ENCODE data around the gene SLC25A4.
"Not testable (repeated sequence)": the region's sequence is repeated elsewhere in the genome, so short reads cannot be mapped to it uniquely, and the experiment has no call there.

SLC25A4 gene

DNA sequence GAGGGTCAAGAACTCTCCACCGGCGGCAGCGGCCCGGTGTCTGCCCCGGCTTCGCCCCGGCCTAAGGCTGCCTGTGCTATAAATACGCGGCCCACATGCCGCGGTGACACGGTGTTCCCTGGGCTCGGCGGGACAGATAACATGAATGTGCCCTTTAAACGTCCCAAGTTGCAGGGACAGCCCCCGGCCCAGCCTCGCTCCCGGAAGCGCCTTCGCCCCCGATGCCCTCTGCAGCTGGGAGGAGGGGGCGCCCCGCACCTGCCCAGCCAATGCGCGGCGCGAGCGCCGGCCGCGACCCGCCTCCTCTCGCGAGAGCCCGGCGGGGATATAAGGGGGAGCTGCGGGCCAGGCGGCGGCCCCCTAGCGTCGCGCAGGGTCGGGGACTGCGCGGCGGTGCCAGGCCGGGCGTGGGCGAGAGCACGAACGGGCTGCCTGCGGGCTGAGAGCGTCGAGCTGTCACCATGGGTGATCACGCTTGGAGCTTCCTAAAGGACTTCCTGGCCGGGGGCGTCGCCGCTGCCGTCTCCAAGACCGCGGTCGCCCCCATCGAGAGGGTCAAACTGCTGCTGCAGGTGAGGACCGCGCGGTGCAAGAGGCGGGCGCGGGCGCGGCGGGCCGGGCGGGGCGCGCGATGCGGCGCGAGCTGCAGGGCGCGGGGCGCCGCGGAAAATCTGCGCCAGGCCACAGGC, at the start of gene SLC25A4:
SLC25A4 (plus strand) TSS at position 355 of the 689 bp plus-strand sequence; CDS start at position 462, 107 bp downstream.
- peak; percentile 83 for DNase-seq (ENCODE audit: low spot score)

DNA sequence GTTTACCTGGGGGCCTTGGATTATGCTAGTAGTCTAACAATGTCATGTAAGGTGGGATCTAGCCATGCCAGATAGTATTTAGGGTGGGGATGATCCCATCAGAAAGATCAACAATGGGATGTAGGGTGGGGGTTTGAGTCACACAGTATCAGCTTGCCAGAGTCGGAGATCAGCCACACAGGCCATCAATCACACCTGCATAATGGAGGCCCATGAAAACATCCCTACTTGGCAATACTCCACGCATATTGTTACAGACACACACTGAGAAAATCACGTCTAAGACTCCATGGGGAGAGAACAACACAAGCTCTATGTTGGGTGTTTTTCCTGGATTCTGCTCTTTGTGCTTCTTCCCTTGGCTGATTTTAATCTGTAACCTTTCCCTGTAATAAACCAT, 49.5 kb upstream of the SLC25A4 start:
- no peak for DNase-seq (ENCODE audit: low spot score)

DNA sequence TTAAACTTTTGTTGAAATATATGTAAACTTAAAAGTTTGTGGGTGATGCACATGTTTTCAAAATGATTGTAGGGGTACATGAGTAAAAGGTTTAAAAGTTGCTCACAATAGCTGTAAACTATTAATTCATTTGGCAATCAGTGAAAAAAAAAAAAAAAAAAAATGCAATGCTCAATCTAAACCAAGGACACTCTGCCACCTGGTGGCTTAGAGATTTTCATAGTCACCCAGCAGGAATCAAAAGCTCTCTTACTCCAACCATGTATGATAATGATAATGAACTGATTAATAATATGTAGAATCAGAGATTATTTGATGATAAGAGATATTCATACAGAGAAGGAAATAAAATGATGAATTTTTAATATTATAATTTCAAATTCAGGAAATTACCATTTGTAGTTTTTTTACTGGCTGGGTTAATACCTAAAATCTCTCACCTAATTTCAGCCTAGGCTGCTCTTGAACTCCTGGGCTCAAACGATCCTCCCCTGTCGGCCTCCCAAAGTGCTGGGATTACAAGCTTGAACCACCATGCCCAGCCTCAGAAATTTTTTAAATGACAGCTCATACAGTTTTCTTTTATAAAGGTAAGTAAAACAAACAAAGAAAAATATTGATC, 46.9 kb upstream of the SLC25A4 start:
- peak; percentile 40 for DNase-seq (ENCODE audit: low spot score)

DNA sequence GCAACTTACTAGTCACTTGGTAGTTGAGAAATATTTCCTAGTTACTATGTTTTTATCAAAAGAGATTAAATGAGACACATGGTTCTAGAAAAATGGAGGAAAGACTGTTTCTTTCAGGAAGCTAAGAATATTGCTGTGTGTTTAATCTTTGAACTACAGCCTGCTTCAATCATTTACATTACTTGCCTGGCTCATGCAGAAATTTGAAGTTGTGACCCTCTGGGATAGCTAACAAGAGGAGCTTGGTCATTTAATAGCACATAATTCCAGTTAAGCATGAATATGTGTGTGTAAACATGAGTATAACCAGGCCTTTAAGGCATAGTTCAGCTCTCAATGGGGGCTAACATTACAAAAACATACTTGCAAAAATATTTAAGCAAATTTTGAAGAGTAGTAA, 44.6 kb upstream of the SLC25A4 start:
- no peak for DNase-seq (ENCODE audit: low spot score)

DNA sequence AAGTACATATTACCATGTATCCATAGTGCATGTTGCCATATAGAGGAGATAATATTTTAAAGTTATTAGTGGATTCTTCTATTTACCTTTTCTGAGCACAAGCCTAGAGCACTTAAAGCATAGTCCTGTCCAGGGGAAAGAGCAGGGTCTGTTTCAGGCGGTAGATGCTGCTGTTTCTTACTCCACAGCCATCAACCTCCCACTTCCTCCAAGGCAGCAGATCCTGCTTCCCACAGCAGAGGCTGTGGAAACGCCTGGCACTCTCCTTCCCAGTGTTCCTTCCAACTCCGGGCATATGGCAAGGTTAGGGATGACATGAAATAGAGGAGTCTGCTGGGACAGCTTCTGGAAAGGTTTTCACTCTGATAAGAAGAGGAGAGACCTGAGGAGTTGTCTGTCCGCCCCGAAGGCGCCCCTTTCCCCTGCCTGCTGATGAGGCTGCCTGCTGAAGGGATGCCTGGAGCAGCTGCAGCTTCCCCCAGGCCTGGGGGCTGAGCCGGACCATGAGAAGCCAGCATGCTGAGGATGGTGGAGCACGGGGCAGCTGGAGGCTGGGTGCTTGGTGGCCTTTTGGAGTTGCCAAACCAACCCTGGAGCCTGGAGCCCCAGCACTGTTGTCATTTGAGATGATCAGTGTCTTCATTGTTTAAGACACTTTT, 43.9 kb upstream of the SLC25A4 start:
- no peak for DNase-seq (ENCODE audit: low spot score)

DNA sequence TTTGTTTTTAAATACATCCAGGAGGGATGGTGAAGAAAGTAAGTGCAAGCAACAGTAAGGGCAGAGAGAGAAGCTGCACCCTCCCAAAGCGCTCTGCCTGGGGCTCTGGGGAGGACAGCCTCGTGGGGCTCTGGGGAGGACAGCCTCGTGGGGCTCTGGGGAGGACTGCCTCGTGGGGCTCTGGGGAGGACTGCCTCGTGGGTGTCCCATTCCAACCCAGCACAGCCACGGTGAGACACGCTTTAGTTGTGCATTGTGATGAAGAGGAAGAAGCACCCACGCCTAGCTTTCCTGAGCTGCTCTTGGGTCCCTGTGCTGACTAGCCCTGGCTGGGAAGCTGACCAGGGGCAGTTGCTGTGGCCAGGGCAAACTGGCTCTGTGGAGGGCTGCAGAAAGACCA, 43.1 kb upstream of the SLC25A4 start:
- no peak for DNase-seq (ENCODE audit: low spot score)

DNA sequence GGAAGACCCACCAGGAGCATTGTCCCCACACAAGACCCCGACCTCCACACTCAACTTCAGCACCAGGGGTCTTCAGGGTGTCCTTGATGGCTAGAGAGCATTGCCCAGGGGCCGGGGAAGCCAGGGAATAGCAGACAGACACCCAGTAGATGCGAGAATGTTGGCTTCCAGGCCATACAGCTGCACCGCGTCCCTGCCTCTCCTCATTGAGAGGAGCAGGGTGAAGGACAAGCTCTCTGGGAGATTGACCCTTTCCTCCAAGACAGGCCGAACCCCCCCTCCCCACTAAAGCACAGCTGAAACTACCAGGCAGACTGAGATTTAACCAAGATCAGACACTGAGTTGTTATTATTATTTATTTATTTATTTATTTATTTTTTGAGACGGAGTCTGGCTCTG, 42.6 kb upstream of the SLC25A4 start:
- no peak for DNase-seq (ENCODE audit: low spot score)

DNA sequence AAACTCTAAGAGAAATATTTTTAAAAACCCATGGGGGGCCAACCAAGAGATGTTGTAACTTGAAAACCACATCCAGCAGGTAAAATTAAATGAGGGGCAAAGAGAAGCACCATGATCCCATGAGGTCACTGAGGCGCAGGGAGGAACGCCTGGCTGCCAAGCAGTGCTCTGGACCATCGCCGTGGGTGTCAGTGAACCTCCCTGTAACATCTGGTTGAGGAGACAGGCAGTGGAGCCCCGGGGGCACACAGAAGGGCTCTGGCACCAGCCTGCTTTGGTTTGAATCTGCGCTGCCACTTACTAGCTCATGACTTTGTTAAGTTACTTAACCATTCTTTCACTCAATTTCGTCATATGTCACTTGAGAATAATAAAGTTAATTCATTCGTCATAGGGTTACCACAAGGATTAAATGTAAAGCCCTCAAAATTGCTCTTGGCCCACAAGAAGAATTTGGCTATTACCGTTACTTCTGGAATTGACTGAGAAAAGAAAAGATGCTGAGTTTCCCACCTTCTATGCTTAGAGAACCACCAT, 41.6 kb upstream of the SLC25A4 start:
- DNase-seq (ENCODE audit: low spot score), result no peak

DNA sequence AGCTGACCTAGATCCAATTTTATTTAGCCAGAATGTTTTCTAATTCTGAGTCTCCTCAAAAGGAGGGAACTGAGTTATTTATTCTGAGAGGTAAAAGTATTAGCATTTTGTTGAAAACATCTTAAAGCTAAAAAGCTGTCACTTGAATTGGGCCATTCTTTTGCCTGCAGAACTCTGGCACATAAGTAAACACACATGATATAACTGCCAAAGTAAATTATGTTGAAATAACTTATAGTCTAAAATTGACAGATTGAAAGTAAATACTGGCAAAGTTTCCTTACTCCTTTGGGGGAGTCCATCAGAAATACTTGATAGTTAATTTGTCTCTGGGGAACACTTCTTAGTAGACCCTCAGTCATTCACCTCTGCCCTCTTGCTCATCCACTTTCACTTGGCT, 38.3 kb upstream of the SLC25A4 start:
- no peak for DNase-seq (ENCODE audit: low spot score)

DNA sequence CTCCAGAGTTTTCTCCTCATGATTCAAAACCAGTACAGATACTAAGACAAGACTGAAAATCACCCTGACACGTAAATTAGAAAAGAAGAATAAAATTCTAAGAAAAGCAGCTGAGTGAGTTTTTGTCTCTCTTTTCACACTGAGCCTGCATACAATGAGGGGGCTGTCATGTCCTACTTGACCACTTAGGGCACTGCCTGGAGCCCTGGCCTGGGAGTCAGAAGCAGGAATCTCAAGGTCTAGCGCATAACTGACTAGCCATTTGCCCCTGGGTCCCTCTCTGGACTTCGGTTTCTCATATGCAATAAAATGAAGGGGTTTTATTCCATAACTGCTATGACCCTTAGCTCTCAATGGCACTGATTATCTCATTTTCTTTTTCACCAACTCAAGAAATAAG, 36.7 kb upstream of the SLC25A4 start:
- DNase-seq (ENCODE audit: low spot score), result no peak

DNA sequence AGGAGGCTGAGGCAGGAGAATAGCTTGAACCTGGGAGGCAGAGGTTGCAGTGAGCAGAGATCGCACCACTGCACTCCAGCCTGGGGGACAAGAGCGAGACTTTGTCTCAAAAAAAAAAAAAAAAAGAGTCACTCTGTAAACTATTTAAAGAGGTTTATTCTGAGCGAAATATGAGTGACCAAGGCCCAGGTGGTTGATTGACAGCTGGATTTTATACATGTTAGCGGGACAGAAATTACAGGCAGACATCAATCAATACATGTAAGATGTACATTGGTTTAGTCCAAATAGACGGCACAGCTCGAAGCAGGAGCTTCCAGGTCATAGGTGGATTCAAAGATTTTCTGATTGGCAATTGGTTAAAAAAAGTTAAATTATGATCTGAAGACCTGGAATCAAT, 35.5 kb upstream of the SLC25A4 start:
- not testable (repeated sequence) for DNase-seq (ENCODE audit: low spot score)

DNA sequence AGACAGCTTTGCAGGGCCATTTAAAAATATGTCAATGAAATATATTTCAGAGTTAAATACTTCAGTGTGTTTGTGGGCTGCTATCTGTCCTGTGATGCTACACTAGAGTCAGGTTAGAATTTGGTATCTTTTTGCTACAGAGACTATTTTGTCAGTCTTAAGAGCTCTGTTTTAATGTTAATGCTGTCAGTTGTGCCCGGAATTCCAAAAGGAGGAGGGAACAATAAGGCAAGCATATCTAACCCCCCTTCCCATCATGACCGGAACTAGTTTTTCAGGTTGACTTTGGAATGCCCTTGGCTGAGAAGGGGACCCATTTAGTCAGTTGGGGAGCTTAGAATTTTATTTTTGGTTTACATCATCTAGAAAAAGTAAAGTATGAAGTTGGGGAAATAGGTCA, 34.9 kb upstream of the SLC25A4 start:
- DNase-seq (ENCODE audit: low spot score), result no peak

DNA sequence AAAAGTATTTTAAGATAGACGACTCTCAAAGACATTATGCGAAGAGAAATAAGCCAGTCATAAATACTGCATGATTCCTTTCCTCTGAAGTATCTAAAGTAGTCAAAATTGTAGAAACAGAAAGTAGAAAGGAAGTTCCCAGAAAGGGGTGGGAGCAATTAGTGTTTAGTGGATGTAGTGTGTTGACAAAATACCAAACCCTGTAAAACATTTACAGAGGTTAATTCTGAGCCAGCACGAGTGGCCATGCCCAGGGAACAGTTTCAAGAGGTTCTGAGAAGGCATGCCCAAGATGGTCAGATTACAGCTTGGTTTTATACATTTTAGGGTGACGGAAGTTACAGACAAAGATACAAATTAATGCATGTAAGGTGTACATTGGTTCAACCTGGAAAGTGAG, 34.4 kb upstream of the SLC25A4 start:
- DNase-seq (ENCODE audit: low spot score), result no peak

DNA sequence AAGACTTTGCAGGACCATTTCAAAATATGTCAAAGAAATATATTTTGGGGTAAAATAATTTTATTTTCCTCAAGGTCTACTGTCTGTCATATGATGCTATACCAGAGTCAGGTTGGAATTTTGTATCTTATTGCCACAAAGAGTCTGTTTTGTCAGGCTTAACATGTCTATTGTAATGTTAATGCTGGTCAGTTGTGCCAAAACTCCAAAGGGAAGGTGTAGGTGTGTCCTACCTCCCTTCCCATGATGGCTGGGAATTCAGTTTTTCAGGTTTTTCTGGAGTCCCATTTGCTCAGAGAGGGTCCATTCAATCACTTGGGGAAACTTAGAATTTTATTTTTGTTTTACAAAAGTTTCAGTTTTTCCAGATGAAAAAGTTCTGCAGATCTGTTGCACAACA, 33.3 kb upstream of the SLC25A4 start:
- DNase-seq (ENCODE audit: low spot score), result no peak

DNA sequence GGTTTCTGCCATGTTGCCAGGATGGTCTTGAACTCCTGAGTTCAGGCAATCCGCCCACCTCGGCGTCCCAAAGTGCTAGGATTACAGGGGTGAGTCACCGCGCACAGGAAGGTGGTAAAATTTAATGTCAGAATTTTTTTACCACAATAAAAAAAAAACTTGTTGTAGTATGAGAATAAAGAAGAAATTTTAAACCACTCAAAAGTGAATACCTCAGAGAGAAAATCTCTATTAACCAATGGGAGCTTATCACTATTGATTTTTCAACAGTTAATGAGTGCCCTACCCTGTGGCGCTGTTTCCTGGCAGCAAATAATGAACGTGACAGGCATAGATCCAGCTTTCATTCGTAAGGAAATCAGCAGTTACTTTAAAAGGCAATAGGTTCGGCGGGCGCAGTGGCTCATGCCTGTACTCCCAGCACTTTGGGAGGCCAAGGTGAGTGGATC, 32.7 kb upstream of the SLC25A4 start:
- no peak for DNase-seq (ENCODE audit: low spot score)

DNA sequence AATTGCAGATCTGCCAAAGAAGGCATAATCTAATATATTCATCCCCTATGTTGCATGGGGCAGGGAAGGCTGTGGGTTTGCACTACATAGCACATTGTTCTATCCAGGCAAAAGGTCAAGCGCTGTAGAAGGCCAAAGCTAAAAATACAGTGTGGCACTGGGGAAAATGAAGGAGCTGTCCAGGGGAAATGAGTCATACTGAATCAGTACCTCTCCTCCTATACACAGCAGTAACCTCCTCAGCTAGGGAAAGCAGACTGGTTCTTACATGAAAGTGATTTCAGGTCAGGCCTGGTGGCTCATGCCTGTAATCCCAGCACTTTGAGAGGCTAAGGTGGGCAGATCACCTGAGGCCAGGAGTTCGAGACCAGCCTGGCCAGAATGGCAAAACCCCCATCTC, 31.0 kb upstream of the SLC25A4 start:
- DNase-seq (ENCODE audit: low spot score), result peak; percentile 6

DNA sequence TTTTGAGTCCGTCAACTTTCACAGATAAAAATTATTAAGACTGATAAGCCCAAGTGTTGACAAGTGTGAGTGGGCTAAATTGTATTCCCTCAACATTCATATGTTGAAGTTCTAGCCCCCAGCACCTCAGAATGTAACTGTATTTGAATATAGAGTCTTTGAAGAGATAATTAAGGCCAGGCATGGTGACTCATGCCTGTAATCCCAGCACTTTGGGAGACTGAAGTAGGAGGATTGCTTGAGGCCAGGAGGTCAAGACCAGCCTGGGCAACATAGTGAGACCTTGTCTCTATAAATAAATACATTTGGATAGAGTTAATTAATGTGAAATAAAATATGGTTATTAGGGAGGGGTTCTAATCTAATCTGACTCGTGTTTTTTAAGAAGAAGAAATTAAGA, 29.7 kb upstream of the SLC25A4 start:
- no peak for DNase-seq (ENCODE audit: low spot score)

DNA sequence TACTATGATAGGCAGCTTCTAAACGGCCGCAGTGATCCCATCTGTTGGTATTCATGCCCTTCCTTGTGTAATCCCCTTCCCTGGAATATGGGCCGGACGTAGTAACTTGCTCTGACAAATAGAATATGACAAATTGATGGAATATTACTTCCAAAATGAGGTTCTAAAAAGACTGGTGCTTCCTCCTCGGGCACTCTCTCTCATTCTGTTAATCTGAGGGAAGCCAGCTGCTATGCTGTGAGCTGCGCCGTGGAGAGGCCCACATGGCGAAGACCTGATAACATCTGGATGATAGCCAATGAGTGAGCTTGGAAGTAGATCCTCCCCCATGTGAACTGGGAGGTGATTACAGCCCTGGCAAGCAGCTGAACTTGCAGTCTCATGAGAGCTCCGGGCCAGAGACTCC, 27.2 kb upstream of the SLC25A4 start:
- no peak for DNase-seq (ENCODE audit: low spot score)

DNA sequence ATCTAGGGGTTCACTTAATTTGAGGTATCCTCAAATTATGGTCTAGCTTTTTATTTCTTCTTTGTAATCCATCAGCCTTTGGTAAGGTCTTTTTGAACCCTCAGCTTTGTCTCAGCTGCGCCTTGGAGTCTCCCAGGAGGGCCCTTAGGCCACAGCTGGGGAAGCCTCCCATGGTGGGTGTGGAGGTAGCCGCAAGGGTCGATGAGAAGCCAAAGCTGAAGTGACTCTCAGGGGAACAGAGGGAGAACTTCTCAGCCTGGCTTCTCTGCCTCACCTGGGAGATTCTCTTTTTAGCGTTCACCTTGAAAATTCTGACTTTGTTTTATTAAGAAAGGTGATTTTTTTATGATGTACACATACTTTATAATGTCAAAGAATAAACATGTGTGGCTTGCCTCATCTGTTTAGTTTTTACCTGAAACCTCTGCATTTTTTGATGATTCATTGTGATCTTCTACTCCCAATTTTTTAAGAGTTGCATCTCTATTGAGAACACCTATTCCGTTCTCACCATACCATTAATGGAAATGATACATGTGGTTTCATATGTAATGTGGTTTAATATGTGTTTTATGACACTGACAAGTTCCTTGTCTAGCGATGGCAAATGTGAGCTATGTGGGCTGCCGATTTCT, 25.6 kb upstream of the SLC25A4 start:
- DNase-seq (ENCODE audit: low spot score), result no peak

DNA sequence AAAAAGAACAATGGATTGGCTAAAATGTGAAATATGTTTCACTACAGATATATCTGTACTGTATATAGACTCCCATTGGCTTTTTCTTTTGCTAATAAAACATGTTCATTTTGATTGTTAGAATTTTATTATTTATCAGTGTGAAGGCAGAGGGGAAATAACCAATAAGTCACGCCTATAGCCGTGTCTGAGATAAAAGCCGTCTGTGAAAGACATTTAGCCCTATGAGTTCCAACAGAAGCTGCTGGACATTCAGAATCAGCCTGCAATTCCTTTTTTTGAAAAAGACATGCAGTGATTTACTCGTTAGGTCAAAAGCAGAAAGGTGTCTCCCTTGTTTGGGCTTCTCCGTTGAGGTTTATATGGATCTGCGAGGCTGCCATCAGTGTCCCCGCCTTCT, 24.2 kb upstream of the SLC25A4 start:
- DNase-seq (ENCODE audit: low spot score), result no peak

DNA sequence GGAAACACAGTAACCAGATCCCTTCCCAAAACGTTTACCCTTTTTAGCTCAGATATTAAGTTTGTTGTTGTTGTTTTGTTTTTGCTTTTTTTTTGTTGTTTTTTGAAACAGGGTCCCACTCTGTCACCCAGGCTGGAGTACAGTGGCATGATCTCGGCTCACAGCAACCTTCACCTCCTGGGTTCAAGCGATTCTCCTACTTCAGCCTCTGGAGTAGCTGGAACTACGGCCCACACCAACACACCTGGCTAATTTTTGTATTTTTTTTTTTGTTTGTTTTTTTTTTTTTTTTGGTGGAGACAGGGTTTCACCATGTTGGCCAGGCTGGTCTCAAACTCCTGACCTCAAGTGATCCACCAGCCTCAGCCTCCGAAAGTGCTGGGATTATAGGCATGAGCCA, 23.6 kb upstream of the SLC25A4 start:
- not testable (repeated sequence) for DNase-seq (ENCODE audit: low spot score)

DNA sequence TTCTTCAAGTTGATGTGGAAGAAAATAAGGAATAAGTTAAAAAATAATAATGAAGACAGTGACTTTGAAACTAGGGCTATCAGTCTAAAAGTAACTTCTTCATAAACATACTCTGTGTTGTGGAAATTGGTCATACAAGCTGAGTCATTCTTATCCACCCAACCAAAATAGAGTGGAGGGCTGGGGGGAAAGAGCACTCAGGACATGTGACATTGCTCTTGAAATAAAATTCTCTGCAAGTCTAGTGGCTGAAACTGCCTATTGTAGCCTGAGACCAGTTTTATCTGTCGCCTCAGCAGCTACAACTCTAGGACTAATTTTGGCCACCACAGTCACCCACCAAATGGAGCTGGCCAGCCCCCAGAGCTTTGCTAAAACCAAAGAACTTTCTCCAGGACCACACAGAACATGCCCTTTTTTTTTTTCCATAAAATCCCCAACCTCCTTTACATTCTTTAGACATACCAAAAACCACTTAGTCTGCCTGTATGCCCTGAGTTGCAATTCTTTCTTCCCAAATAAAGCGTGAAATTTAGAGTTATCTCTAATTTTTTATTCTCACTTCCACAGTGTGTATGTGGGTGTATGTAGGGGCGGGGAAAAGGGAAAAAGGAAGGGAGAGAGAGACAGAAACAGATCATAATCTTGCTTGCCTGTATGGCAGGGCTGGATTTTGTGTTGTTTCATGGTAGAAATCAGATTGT, 23.0 kb upstream of the SLC25A4 start:
- no peak for DNase-seq (ENCODE audit: low spot score)

Data from cerebellar cortex (tissue), 1 donor.